GM19438 (cell line): ENCODE results near the gene SPATA32.

Experiments used
- ATAC-seq: cut with Tn5 transposase; IDR thresholded peaks from one replicate; pipeline ENCODE4 v1.9.1; 2021; ENCODE audit warnings: low read depth; ENCODE audit not compliant: unreplicated experiment

Gene SPATA32

GRCh38 chr17:45248132-45248957 lies 13.5 kb downstream of the SPATA32 start:
- ATAC-seq: peak; percentile 65

GRCh38 chr17:45247429-45248131 lies 14.3 kb downstream of the SPATA32 start:
- ATAC-seq: peak; percentile 85

GRCh38 chr17:45246861-45247428 lies 14.9 kb downstream of the SPATA32 start:
- no peak for ATAC-seq

GRCh38 chr17:45246338-45246737 lies 15.6 kb downstream of the SPATA32 start:
- ATAC-seq: no peak

- ATAC-seq: no peak
These were observed 16.9 kb downstream of the SPATA32 start for GRCh38 chr17:45244725-45245656.

- ATAC-seq: no peak
These were observed 18.1 kb downstream of the SPATA32 start for GRCh38 chr17:45243750-45244149.

- no peak for ATAC-seq
These were observed 19.9 kb downstream of the SPATA32 start for GRCh38 chr17:45242029-45242414.

- ATAC-seq: no peak
These were observed 20.4 kb downstream of the SPATA32 start for GRCh38 chr17:45241328-45242028.

GRCh38 chr17:45240905-45241327 lies 21.0 kb downstream of the SPATA32 start:
- no peak for ATAC-seq

- ATAC-seq: no peak
These were observed 23.6 kb downstream of the SPATA32 start for GRCh38 chr17:45238155-45238774.

GRCh38 chr17:45237686-45238085 lies 24.2 kb downstream of the SPATA32 start:
- ATAC-seq: no peak

GRCh38 chr17:45236282-45236606 lies 25.6 kb downstream of the SPATA32 start:
- ATAC-seq: no peak

- ATAC-seq: no peak
These were observed 26.2 kb downstream of the SPATA32 start for GRCh38 chr17:45235416-45236281.

- ATAC-seq: no peak
These were observed 27.1 kb downstream of the SPATA32 start for GRCh38 chr17:45234641-45235415.

- ATAC-seq: no peak
These were observed 28.4 kb downstream of the SPATA32 start for GRCh38 chr17:45233423-45233924.

- no peak for ATAC-seq
These were observed 29.1 kb downstream of the SPATA32 start for GRCh38 chr17:45232514-45233422.
